HG03354 (cell line): ENCODE measurements around the gene MYCBP2.

Source experiments
- ATAC-seq: cut with Tn5 transposase; IDR thresholded peaks from one replicate; pipeline ENCODE4 v1.9.1; 2021; ENCODE audit warnings: mild to moderate bottlenecking; ENCODE audit not compliant: unreplicated experiment, poor library complexity, severe bottlenecking

MYCBP2 gene

DNA sequence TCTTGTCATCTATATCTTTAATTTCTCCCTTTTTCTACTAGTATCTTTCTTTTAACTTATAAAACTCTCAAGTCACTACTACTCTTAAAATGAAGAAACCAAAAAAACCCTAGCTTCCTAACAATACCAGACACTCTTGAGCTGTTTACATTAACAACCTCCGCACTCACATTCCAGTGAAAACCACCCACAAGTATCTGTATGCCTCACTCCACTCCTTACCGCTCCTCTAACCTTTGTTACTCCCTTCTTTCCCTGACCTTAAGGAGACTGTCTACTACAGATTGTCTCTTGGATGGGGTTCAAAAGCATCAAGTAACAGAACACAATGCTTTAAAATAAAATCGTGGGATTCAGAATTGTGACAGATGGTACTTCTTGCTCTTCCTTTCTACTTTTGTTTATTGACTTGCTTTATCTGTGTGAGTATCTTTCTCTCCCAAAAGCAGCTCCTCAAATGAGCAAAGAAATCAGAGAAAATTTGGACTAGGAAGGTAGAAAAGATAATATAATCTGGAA is 189.9 kb downstream of the MYCBP2 start:
- no peak for ATAC-seq

GRCh38 chr13:77124423-77124822 is 202.5 kb downstream of the MYCBP2 start:
- no peak for ATAC-seq

- ATAC-seq: no peak
Observed at GRCh38 chr13:77118134-77118533, 208.8 kb downstream of the MYCBP2 start.

DNA sequence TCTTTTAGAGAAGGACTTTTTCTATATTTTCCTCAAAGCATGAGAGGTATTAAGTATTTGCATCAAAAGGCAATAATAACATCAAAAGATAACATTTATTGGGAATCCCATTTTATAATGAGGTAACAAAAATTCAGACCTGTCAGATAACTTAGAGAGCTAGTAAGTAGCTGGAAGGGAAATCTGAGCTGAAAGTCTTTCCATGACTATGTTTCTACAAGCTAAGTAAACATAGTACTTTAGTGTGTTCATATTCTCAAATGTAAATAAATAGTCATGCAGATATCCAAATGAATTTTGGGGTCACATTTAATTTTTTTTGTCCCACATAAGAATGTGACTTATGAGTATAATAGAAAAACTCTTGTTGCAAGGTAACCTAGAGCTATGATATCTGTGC is 212.6 kb downstream of the MYCBP2 start:
- no peak for ATAC-seq

GRCh38 chr13:77113496-77113895 is 213.4 kb downstream of the MYCBP2 start:
- no peak for ATAC-seq

- no peak for ATAC-seq
Observed at GRCh38 chr13:77105051-77105450, 221.8 kb downstream of the MYCBP2 start.

DNA sequence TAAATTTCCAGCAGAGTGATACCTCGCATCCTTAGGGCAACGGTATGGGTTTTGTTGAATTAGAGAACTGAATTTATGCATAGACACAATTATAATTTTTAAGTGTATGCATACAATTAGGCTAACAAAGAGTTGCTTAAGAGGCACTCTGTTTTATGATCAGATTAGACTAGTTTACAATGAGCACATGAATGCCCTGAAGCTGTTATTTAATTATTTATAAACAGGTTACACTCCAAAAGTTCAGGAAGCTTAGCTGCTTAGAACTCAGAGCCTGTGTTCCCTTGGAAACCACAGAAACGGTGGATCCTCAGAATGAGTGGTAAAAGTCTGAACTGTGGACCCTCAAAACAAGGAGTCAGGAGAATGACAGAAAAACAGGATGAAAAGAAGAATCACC is 227.5 kb downstream of the MYCBP2 start:
- no peak for ATAC-seq

DNA sequence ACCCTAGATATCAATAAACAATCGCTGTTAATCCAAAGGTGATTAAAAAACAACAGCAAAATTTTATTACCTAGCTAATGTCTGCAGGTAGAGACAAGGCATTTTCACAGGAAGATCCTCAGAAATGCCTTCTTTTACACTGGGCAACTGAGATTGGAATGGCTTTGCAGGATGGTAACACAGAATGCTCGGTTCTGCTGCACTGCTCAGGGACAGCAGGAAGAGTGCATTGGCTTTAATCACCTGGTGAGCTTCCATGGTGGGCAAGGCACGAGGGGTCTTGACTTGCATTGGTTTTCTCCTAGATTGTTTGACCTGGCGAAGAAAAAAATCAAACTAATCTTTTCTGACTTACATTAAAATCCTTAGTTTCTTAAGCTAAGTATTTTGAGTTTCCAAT is 231.6 kb downstream of the MYCBP2 start:
- no peak for ATAC-seq

DNA sequence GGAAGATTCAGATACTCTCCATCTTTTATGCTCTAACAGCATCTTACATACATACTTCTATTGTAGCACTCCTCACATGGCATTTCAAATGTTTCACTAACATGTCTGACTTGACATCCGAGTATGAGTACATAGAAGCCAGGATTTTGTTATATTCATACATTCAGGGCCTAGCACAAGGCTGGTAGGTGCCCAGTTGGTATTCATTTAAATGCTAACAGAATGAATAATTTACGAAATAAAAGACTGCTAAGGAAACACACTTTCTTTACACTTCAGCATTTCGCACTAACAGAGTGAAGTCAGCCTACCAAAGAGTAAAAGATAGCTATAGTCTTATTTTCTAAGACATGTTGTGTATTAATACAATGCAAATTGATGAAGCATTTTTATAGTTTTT is 232.1 kb downstream of the MYCBP2 start:
- no peak for ATAC-seq

- ATAC-seq: no peak
Observed at GRCh38 chr13:77093735-77094134, 233.2 kb downstream of the MYCBP2 start.

- no peak for ATAC-seq
Observed at GRCh38 chr13:77084755-77085154, 242.1 kb downstream of the MYCBP2 start.

DNA sequence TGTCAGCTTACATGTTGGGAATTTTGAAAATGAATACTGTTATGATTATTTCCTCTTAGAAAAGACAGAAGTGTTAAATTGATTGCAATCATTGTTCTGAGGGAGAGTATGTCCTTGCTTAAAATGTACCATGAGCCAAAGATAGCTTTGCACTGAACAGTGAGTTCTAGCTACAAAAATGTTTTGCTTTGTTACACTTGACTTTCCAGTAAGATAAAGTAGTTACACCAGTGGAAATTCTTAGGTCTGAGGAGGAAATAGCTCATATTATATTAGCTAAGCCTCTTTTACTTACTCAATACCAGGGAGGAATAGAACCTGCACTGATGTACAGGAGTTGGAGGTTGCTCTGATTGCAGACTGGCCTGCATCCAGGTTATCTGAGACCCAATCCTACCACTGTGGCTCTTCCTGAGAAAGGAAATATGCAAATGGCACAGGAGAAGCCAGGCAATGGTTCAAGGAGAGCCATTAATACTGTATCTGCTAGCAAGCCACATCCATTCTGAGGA is 246.9 kb downstream of the MYCBP2 start:
- ATAC-seq: no peak

- no peak for ATAC-seq
Observed at GRCh38 chr13:77067519-77067918, 259.4 kb downstream of the MYCBP2 start.

- no peak for ATAC-seq
Observed at GRCh38 chr13:77065461-77066147, 261.3 kb downstream of the MYCBP2 start.

DNA sequence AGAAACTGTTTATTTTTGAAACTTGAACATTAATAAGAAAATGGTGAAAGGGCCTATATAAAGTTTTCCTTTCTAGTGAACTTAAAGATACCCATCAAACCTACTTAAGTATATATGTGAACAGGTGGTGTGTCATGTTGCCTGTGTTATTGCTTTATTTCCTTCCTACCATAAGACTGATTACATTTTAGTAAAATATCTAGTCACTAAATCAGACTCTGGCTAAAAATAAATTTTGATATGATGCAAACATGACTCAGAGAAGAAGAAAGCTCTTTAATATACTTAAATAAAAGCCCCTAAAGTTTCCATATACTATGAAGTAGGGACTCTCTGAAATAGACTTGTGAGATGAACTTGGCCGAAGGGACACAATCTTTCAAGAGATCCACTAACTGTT is 264.8 kb downstream of the MYCBP2 start:
- no peak for ATAC-seq

- no peak for ATAC-seq
Observed at GRCh38 chr13:77061362-77061761, 265.5 kb downstream of the MYCBP2 start.

DNA sequence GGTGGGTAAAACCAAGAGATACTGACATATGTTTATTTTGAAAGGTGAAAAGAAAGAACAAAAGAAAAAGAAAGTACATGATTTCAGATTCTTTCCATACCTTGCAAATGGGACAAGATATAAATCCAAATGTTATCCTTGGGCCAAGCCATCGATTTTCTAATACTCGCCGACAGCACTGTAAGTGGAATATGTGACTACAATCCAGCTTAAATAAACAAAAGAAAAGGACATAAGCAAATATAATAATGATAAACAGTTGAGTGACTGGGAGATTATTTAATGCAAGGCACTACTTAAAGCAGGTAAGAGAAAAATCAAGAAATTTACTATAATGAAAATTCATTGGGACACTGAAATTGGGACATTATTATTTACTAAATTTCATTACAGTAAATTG is 270.0 kb downstream of the MYCBP2 start:
- ATAC-seq: no peak

GRCh38 chr13:77056382-77056781 is 270.5 kb downstream of the MYCBP2 start:
- no peak for ATAC-seq

DNA sequence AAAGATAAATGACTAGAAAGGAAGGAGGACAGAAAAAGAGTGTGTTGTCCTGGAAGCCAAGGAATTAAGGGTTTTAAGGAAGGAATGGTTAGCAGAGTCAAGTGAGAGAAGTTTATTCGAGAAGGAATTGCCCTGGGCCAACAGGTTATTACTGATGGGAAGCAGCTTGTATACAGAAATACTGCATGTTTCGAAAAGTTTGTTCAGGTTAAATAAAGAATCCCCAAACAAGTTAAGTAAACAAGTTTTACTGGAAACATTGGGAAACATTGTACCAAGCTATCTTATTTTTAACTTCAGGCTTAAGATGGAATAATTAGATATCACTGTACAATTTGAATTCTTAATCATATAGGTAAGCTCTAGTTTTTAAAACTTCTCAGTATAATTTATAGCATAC is 271.7 kb downstream of the MYCBP2 start:
- ATAC-seq: no peak

GRCh38 chr13:77053192-77053591 is 273.7 kb downstream of the MYCBP2 start:
- ATAC-seq: no peak

DNA sequence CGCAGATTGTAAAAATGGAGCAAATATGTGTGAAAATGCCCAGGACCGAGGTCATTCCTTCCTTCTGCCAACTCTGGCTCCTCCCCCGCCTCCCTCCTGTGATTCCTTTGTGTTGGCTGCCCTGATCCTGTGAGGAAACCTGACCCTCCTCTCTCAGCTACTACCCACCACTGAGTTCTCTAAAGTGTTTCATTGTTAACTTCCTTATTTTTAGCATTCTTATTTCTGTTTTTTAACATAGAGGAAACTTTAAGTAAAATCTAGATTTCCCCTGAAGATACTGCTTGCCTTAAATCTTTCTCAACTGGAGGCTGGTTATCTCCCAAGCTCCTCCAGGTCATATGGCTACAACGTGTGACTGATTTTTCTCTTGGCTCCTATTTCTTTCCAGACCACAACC is 278.2 kb downstream of the MYCBP2 start:
- no peak for ATAC-seq
